CD14-positive monocyte (primary cell): ENCODE results near the gene ARHGEF37. TPM values are rescaled to one million over a fixed set of nuclear protein-coding genes. Genes with fewer than 3 reads are reported as not detected.

Source experiments
- DNase-seq, 3 donors: peaks; one replicate each; pipeline ENCODE4 v3.0.0-alpha.2; 2011 to 2022
- H2AFZ ChIP-seq: 2 replicates; pipeline ENCODE4 v1.6.0; 2012; ENCODE audit warnings: mild to moderate bottlenecking, low read depth, low read length, inconsistent platforms; ENCODE audit not compliant: insufficient read depth, poor library complexity, severe bottlenecking
- H3K27ac ChIP-seq, 2 donors: 1 replicate in 1 of 2; 2 replicates in 1 of 2; pipeline ENCODE4 v1.5.1; 2012 to 2013; ENCODE audit warnings: low read length in 2 of 2, control low read depth in 1 of 2, inconsistent platforms in 1 of 2, low read depth in 1 of 2, mild to moderate bottlenecking in 1 of 2
- H3K27me3 ChIP-seq, 2 donors: one replicate each; pipeline versions ENCODE4 v1.6.0 to v1.6.1; 2011 to 2013; ENCODE audit warnings: low read length in 2 of 2; ENCODE audit not compliant: control insufficient read depth in 2 of 2, insufficient read depth in 2 of 2
- H3K36me3 ChIP-seq, 2 donors: replicated peaks in 1 of 2; 1 replicate in 1 of 2; 2 replicates in 1 of 2; pipeline versions ENCODE4 v1.5.1 to v1.6.1; 2012 to 2013; ENCODE audit warnings: low read length in 2 of 2, control low read depth in 1 of 2, inconsistent platforms in 1 of 2, mild to moderate bottlenecking in 1 of 2; ENCODE audit not compliant: insufficient read depth in 2 of 2, control insufficient read depth in 1 of 2
- H3K4me1 ChIP-seq, 2 donors: 1 replicate in 1 of 2; 2 replicates in 1 of 2; pipeline versions ENCODE4 v1.5.1 to v1.6.1; 2012 to 2013; ENCODE audit warnings: low read length in 2 of 2, control low read depth in 1 of 2, inconsistent platforms in 1 of 2, mild to moderate bottlenecking in 1 of 2, moderate library complexity in 1 of 2; ENCODE audit not compliant: insufficient read depth in 2 of 2, control insufficient read depth in 1 of 2
- H3K4me2 ChIP-seq: replicated peaks from 2 replicates; pipeline ENCODE3; 2012; ENCODE audit warnings: low read length, moderate library complexity, mild to moderate bottlenecking; ENCODE audit not compliant: poor library complexity, severe bottlenecking; ENCODE audit errors: extremely low read depth
- H3K4me3 ChIP-seq, 3 experiments: fragments of 200-600 bp in 1 of 3; sonication (generic) in 1 of 3; replicated peaks in 1 of 3; 1 replicate in 2 of 3; 2 replicates in 1 of 3; pipeline ENCODE4 v1.5.1; 2011 to 2013; ENCODE audit warnings: low read length in 3 of 3, mild to moderate bottlenecking in 3 of 3, control low read depth in 2 of 3, low read depth in 2 of 3, inconsistent platforms in 1 of 3, moderate library complexity in 1 of 3
- H3K79me2 ChIP-seq: 2 replicates; pipeline ENCODE4 v1.6.0; 2012; ENCODE audit warnings: mild to moderate bottlenecking, control low read depth, inconsistent platforms, low read length, moderate library complexity; ENCODE audit not compliant: insufficient read depth
- H3K9ac ChIP-seq: 2 replicates; pipeline ENCODE4 v1.6.0; 2017; ENCODE audit warnings: low read length, mild to moderate bottlenecking; ENCODE audit not compliant: insufficient read depth, poor library complexity, severe bottlenecking
- H3K9me3 ChIP-seq, 2 donors: replicated peaks in 1 of 2; 1 replicate in 1 of 2; 2 replicates in 1 of 2; pipeline versions ENCODE4 v1.5.1 to v1.6.1; 2012 to 2013; ENCODE audit warnings: low read length in 2 of 2, control low read depth in 1 of 2; ENCODE audit not compliant: control insufficient read depth in 1 of 2, insufficient read depth in 1 of 2
- H4K20me1 ChIP-seq: 2 replicates; pipeline ENCODE4 v1.6.0; 2012; ENCODE audit warnings: mild to moderate bottlenecking, low read length, control low read depth, moderate library complexity; ENCODE audit not compliant: insufficient read depth
- H3K27ac Mint-ChIP-seq, 7 donors: one replicate each; pipeline ENCODE4 v1.8.0; 2020; ENCODE audit warnings: mild to moderate bottlenecking in 7 of 7, mixed read lengths in 7 of 7, moderate library complexity in 6 of 7, inconsistent platforms in 2 of 7
- H3K27me3 Mint-ChIP-seq, 3 donors: one replicate each; pipeline ENCODE4 v1.8.0; 2021 to 2022; ENCODE audit warnings: low read depth in 3 of 3, mild to moderate bottlenecking in 3 of 3, mixed read lengths in 3 of 3, moderate library complexity in 3 of 3, inconsistent platforms in 1 of 3
- H3K36me3 Mint-ChIP-seq, 2 donors: one replicate each; pipeline ENCODE4 v1.8.0; 2020; ENCODE audit warnings: mixed read lengths in 2 of 2, inconsistent platforms in 1 of 2, mild to moderate bottlenecking in 1 of 2
- H3K4me1 Mint-ChIP-seq: one replicate; pipeline ENCODE4 v1.8.0; 2020; ENCODE audit warnings: mild to moderate bottlenecking, mixed read lengths
- H3K4me3 Mint-ChIP-seq, 2 donors: one replicate each; pipeline ENCODE4 v1.8.0; 2020; ENCODE audit warnings: mild to moderate bottlenecking in 2 of 2, mixed read lengths in 2 of 2, moderate library complexity in 1 of 2
- H3K9me3 Mint-ChIP-seq, 7 donors: one replicate each; pipeline ENCODE4 v1.8.0; 2020 to 2022; ENCODE audit warnings: mixed read lengths in 7 of 7, mild to moderate bottlenecking in 6 of 7, moderate library complexity in 6 of 7, inconsistent platforms in 2 of 7
- CTCF ChIP-seq: fragments of 200-600 bp; IDR thresholded peaks from one replicate; pipeline ENCODE4 v1.8.0; 2022; ENCODE audit warnings: antibody characterized with exemption, mild to moderate bottlenecking
- WGBS: methylation state at CpG from one replicate; pipeline ENCODE4 v1.1.5; 2013; ENCODE audit warnings: missing lambda C conversion rate; ENCODE audit not compliant: insufficient coverage; 5-methylcytosine and 5-hydroxymethylcytosine counted together
- intact Hi-C, 2 donors: fragments of 100-400 bp; cut with micrococcal nuclease; formaldehyde crosslinking; loops; one replicate each; pipeline versions ENCODE4 v1.15.0 to v1.15.1; 2023
- polyA plus RNA-seq, 3 donors: library from polyadenylated mRNA; depleted of rRNA in 1 of 3; unstranded in 2 of 3; stranded (reverse) in 1 of 3; fragments of 300-500 nt in 2 of 3; fragments of >200 nt in 1 of 3; fragmentation: Illumina TruSeq in 2 of 3; gene quantifications; 1 replicate in 2 of 3; 2 replicates in 1 of 3; pipeline ENCODE4 v1.2.3, GENCODE V29; 2012 to 2021

ARHGEF37 gene
- polyA plus RNA-seq, 3 donors, result not detected

- Histone ChIP-seq H3K27me3 (no peaks in the 10 kb centered on the region), H3K9me3 (no peaks in the 10 kb centered on the region), H3K4me1 (peaks cover 75 to 88% of the 10 kb centered on the region in 2 donors), H3K79me2 (no peaks in the 10 kb centered on the region), H3K9ac (no peak overlapping the region), H3K36me3 (no peaks in the 10 kb centered on the region), H3K27ac (peak overlapping the region; percentile 52 to 87), H4K20me1 (no peaks in the 10 kb centered on the region), H2AFZ (no peak overlapping the region), H3K4me2 (peak overlapping the region; percentile 38), H3K4me3 (peak overlapping the region in 1 of 3 experiments; percentile 47)
- Mint-ChIP-seq H3K36me3 (no peaks in the 10 kb centered on the region), H3K9me3 (no peaks in the 10 kb centered on the region), H3K27ac (peak overlapping the region; percentile 85 to 96 (median 93)), H3K4me1 (peaks cover 90% of the 10 kb centered on the region), H3K27me3 (peaks cover 0 to 1% (median 0%) of the 10 kb centered on the region in 3 donors), H3K4me3 (peak overlapping the region; percentile 41 to 78)
- intact Hi-C loops, result loop anchor here in 1 of 2 donors (10.0 kb wide), 1 partner anchor 267 kb away; the partner anchor contains the start of gene PDE6A
- DNase-seq, result peak; percentile 80 to 91 (median 80)
- WGBS, result 0% methylated on average over 3 of the region's 7 CpGs
- TF ChIP-seq CTCF, result no peak
These were observed 96.4 kb downstream of the ARHGEF37 start for GRCh38 chr5:149677731-149678130.

DNA sequence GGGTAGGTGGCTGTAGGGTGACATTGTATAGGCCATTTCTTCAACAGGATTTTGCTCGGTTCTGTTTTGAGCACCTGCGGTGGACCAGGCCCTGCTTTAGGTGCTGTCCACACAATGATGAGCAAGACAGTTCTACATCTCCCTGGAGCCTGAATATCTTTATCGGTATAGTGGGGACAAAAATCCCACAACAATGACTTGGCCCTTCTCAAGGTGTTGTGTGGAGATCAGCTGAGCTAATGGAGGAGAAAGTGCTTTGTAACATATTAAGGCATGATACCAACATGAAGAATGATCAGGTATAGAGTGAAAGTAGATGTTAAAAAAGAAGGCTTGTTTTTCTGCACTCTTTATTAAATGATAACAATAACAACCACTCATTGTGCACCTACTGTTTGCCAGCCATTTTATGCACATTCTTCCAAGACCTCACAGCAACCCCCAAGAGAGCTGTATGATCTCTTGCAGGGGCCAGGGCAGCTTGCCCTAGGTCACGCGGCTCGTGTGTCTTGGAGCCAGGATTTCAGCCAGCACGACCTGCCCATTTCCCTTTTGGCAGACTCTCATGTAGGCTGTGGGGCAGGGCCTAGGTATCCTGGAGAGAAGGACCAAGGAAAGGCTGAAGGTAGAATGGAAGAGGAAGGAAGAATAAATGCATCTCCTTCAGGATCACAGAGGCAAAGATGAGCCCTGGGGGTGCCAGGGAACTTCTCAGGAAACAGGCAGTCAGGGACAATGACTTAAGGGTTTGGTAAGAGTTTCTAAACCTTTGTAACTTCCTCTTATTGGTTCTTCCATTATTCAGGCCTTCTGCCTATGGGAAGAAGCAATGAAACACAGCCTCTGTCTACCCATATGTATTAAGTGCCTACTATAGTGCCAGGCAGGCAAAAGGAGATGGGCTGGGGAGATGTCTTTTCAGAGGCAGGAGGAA, 98.8 kb downstream of the ARHGEF37 start:
- Histone ChIP-seq H3K36me3 (no peaks in the 10 kb centered on the region), H3K4me3 (peak overlapping the region in 1 of 3 experiments; percentile 57), H3K9me3 (no peaks in the 10 kb centered on the region), H3K9ac (no peak overlapping the region), H3K79me2 (no peaks in the 10 kb centered on the region), H3K27ac (peak overlapping the region; percentile 68 to 87), H2AFZ (no peak overlapping the region), H3K27me3 (no peaks in the 10 kb centered on the region), H3K4me2 (peak overlapping the region; percentile 64), H4K20me1 (no peaks in the 10 kb centered on the region), H3K4me1 (peaks cover 95 to 97% of the 10 kb centered on the region in 2 donors)
- peaks cover 0 to 1% (median 0%) of the 10 kb centered on the region in 3 donors for H3K27me3 Mint-ChIP-seq
- TF ChIP-seq CTCF, result no peak
- H3K4me1 Mint-ChIP-seq, result peaks cover 100% of the 10 kb centered on the region
- no peaks in the 10 kb centered on the region for H3K36me3 Mint-ChIP-seq
- peak in 1 of 3 donors; percentile 85 for DNase-seq
- intact Hi-C loops, result loop anchor here in 1 of 2 donors (2.0 to 10.0 kb wide), 3 partner anchors 13 to 265 kb away; partner anchors contain the start of genes PDE6A and PPARGC1B
- H3K9me3 Mint-ChIP-seq, result no peaks in the 10 kb centered on the region
- peak overlapping the region; percentile 95 to 99 (median 97) for H3K27ac Mint-ChIP-seq
- 20% methylated on average over 5 of the region's 7 CpGs for WGBS
- peak overlapping the region; percentile 61 to 83 for H3K4me3 Mint-ChIP-seq
